Stimulated activated CD8-positive, alpha-beta memory T cell treated with anti-CD3 and anti-CD28 coated beads, Interleukin-15, amount 100 ng/mL, for 48 hours (primary cell): ENCODE results near the gene RETN.

Experiments used
- DNase-seq, 2 donors: peaks; one replicate each; pipeline ENCODE4 v3.0.0-alpha.2; 2020; ENCODE audit warnings: low read depth in 2 of 2

Gene RETN

GRCh38 chr19:7705387-7706187, 36.7 kb downstream of the RETN start:
- peak; percentile 71 to 72 for DNase-seq

- no peak for DNase-seq
Measured at GRCh38 chr19:7706188-7706954, 37.5 kb downstream of the RETN start.

- no peak for DNase-seq
Measured at GRCh38 chr19:7706955-7707456, 38.2 kb downstream of the RETN start.

- DNase-seq: no peak
Measured at GRCh38 chr19:7709932-7710460, 41.1 kb downstream of the RETN start.

- DNase-seq: no peak
Measured at GRCh38 chr19:7710616-7711015, 41.8 kb downstream of the RETN start.

GRCh38 chr19:7715671-7716070, 46.8 kb downstream of the RETN start:
- DNase-seq: no peak

- DNase-seq: no peak
Measured at GRCh38 chr19:7716762-7717161, 47.9 kb downstream of the RETN start.

GRCh38 chr19:7718668-7719067, 49.8 kb downstream of the RETN start:
- no peak for DNase-seq
